ENCODE data around the gene ESPL1.

GRCh38 chr12:53338916-53339315 is 70.8 kb downstream of the ESPL1 start:
- no peak for TF ChIP-seq CTCF (IDR thresholded peaks at IDR 0.05)
- no peak for TF ChIP-seq POLR2A (IDR thresholded peaks at IDR 0.05)

Measured in adrenal gland (tissue), 5 donors.